ENCODE data around the gene CCDC9. TPM values are rescaled to one million over a fixed set of nuclear protein-coding genes. Genes with fewer than 3 reads are reported as not detected.
"Not testable (repeated sequence)": the region's sequence is repeated elsewhere in the genome, so short reads cannot be mapped to it uniquely, and the experiment has no call there.

Gene CCDC9
- total RNA-seq, 1 experiment from 2014 or later: 36.9 TPM

GRCh38 chr19:47260476-47260875, 4.2 kb downstream of the CCDC9 start:
- no peak overlapping the region for H4K5ac ChIP-seq (ENCODE audit: insufficient read length, low read depth, low read length)
- H3K9me3 Mint-ChIP-seq: no peaks in the 10 kb centered on the region
- no peak overlapping the region for H3K23ac ChIP-seq (ENCODE audit: insufficient read length, low read depth, low read length)
- no peaks in the 10 kb centered on the region for H3K79me1 ChIP-seq (ENCODE audit: insufficient read depth, low read depth, low read length, poor library complexity, severe bottlenecking)
- H3K4me2 ChIP-seq (ENCODE audit: insufficient read depth, insufficient read length, low read length): no peak overlapping the region
- no peak overlapping the region for H2BK12ac ChIP-seq (ENCODE audit: insufficient read length, low read depth, low read length)
- H3K4me3 Mint-ChIP-seq: no peak overlapping the region
- H3K27me3 Mint-ChIP-seq (ENCODE audit: low read depth): no peaks in the 10 kb centered on the region
- H3K14ac ChIP-seq (ENCODE audit: insufficient read depth, low read length): no peak overlapping the region
- no peak overlapping the region for H2BK20ac ChIP-seq (ENCODE audit: low read depth, low read length, poor library complexity, severe bottlenecking)
- H3K27me3 ChIP-seq (ENCODE audit: insufficient read depth, low read length): no peaks in the 10 kb centered on the region
- no peak overlapping the region for H2BK5ac ChIP-seq (ENCODE audit: insufficient read length, low read length)
- TF ChIP-seq CTCF (conservative IDR thresholded peaks at IDR 0.05): no peak
- H3K36me3 Mint-ChIP-seq (ENCODE audit: insufficient read depth in 1 of 3, low read depth in 3 of 3): peaks cover 42 to 66% (median 58%) of the 10 kb centered on the region in 3 experiments; a peak in 6 of 7 replicates
- H2BK15ac ChIP-seq (ENCODE audit: low read depth, low read length): no peak overlapping the region
- H4K91ac ChIP-seq (ENCODE audit: insufficient read length, low read depth, low read length): no peak overlapping the region
- no CpG with 5 or more reads among the region's 17 CpGs for WGBS (ENCODE audit: extremely low coverage, insufficient read length, low lambda C conversion rate)
- H3K23me2 ChIP-seq (ENCODE audit: insufficient read length, low read depth, low read length, poor library complexity, severe bottlenecking): peaks cover 12% of the 10 kb centered on the region
- no peak overlapping the region for H3K56ac ChIP-seq (ENCODE audit: insufficient read length, low read depth, low read length)
- H3K9me3 ChIP-seq (ENCODE audit: control insufficient read depth, low read depth, low read length): no peaks in the 10 kb centered on the region
- H3K79me2 ChIP-seq (ENCODE audit: insufficient read depth, low read length): no peaks in the 10 kb centered on the region
- H3K18ac ChIP-seq (ENCODE audit: insufficient read length, low read depth, low read length): no peak overlapping the region
- no peak overlapping the region for H4K8ac ChIP-seq (replicated peaks; ENCODE audit: insufficient read length, low read depth, low read length)
- no peak overlapping the region for H3K27ac ChIP-seq (ENCODE audit: insufficient read length, low read depth, low read length)
- DNase-seq: no peak
- no peaks in the 10 kb centered on the region for H3K4me1 ChIP-seq (ENCODE audit: insufficient read depth, low read length)
- H3K27ac Mint-ChIP-seq: no peak overlapping the region
- H4K20me1 ChIP-seq (ENCODE audit: control insufficient read depth, insufficient read depth, insufficient read length): no peaks in the 10 kb centered on the region
- H3K9ac ChIP-seq (ENCODE audit: extremely low read depth, insufficient read length, low read length): no peak overlapping the region
- H2AFZ ChIP-seq (ENCODE audit: low read length): no peak overlapping the region
- no peak overlapping the region for H3T11ph ChIP-seq (ENCODE audit: low read length)
- no peak overlapping the region for H2BK120ac ChIP-seq (ENCODE audit: low read depth, low read length, poor library complexity, severe bottlenecking)
- H3K4ac ChIP-seq (ENCODE audit: low read depth, low read length): no peak overlapping the region
- no peak overlapping the region for H2AK5ac ChIP-seq (ENCODE audit: insufficient read length, low read length)
- H3K4me1 Mint-ChIP-seq: peaks cover 12 to 23% of the 10 kb centered on the region in 2 experiments

- not testable (repeated sequence) for H3K27me3 Mint-ChIP-seq (ENCODE audit: low read depth); H3T11ph ChIP-seq (ENCODE audit: low read length); H3K18ac ChIP-seq (ENCODE audit: insufficient read length, low read depth, low read length); DNase-seq; H2BK12ac ChIP-seq (ENCODE audit: insufficient read length, low read depth, low read length); H2BK20ac ChIP-seq (ENCODE audit: low read depth, low read length, poor library complexity, severe bottlenecking); H3K27ac ChIP-seq (ENCODE audit: insufficient read length, low read depth, low read length); H4K8ac ChIP-seq (replicated peaks; ENCODE audit: insufficient read length, low read depth, low read length); H3K9me3 Mint-ChIP-seq; H3K4ac ChIP-seq (ENCODE audit: low read depth, low read length); H3K4me2 ChIP-seq (ENCODE audit: insufficient read depth, insufficient read length, low read length); H3K9me3 ChIP-seq (ENCODE audit: control insufficient read depth, low read depth, low read length); H3K79me1 ChIP-seq (ENCODE audit: insufficient read depth, low read depth, low read length, poor library complexity, severe bottlenecking); H3K14ac ChIP-seq (ENCODE audit: insufficient read depth, low read length); H3K27me3 ChIP-seq (ENCODE audit: insufficient read depth, low read length); H3K23ac ChIP-seq (ENCODE audit: insufficient read length, low read depth, low read length); H3K23me2 ChIP-seq (ENCODE audit: insufficient read length, low read depth, low read length, poor library complexity, severe bottlenecking); H3K79me2 ChIP-seq (ENCODE audit: insufficient read depth, low read length); H3K56ac ChIP-seq (ENCODE audit: insufficient read length, low read depth, low read length); H3K9ac ChIP-seq (ENCODE audit: extremely low read depth, insufficient read length, low read length); H2AFZ ChIP-seq (ENCODE audit: low read length); H4K91ac ChIP-seq (ENCODE audit: insufficient read length, low read depth, low read length); H4K5ac ChIP-seq (ENCODE audit: insufficient read length, low read depth, low read length); H2AK5ac ChIP-seq (ENCODE audit: insufficient read length, low read length); H2BK15ac ChIP-seq (ENCODE audit: low read depth, low read length); H2BK5ac ChIP-seq (ENCODE audit: insufficient read length, low read length); H3K4me1 ChIP-seq (ENCODE audit: insufficient read depth, low read length); H4K20me1 ChIP-seq (ENCODE audit: control insufficient read depth, insufficient read depth, insufficient read length); H2BK120ac ChIP-seq (ENCODE audit: low read depth, low read length, poor library complexity, severe bottlenecking)
- H3K36me3 Mint-ChIP-seq (ENCODE audit: insufficient read depth in 1 of 3, low read depth in 3 of 3): peaks cover 53 to 79% (median 72%) of the 10 kb centered on the region in 3 experiments
- peak overlapping the region in 1 of 2 experiments; percentile 57; a peak in 1 of 5 replicates for H3K4me3 Mint-ChIP-seq
- no CpG with 5 or more reads among the region's 14 CpGs for WGBS (ENCODE audit: extremely low coverage, insufficient read length, low lambda C conversion rate)
- peak overlapping the region in 1 of 3 experiments; percentile 62; a peak in 1 of 7 replicates for H3K27ac Mint-ChIP-seq
- H3K4me1 Mint-ChIP-seq: peaks cover 12 to 23% of the 10 kb centered on the region in 2 experiments
Observed at GRCh38 chr19:47261946-47262793, 5.8 kb downstream of the CCDC9 start.

Measured in H9 (cell line).